Astrocyte (in vitro differentiated cells and primary cell): Measurements from ENCODE around the gene PLD1. TPM values are rescaled to one million over a fixed set of nuclear protein-coding genes. Genes with fewer than 3 reads are reported as not detected.

Experiments used
- DNase-seq: peaks from one replicate; pipeline ENCODE4 v3.0.0-alpha.2; 2010; ENCODE audit warnings: low read depth
- FAIRE-seq: peaks from 2 replicates; lab custom pipeline; 2011; peaks lifted over from hg19 to GRCh38; lab: Jason Lieb, UNC
- H2AFZ ChIP-seq: 2 replicates; pipeline ENCODE4 v1.6.0; 2012; ENCODE audit warnings: low read depth, low read length, inconsistent platforms
- H3K27ac ChIP-seq: 2 replicates; pipeline ENCODE4 v1.5.1; 2011; ENCODE audit warnings: low read depth, low read length, inconsistent platforms
- H3K27me3 ChIP-seq: 2 replicates; pipeline ENCODE4 v1.6.0; 2011; ENCODE audit warnings: low read length, inconsistent platforms; ENCODE audit not compliant: insufficient read depth
- H3K36me3 ChIP-seq: 2 replicates; pipeline ENCODE4 v1.5.1; 2011; ENCODE audit warnings: low read length, inconsistent platforms; ENCODE audit not compliant: insufficient read depth
- H3K4me1 ChIP-seq: 2 replicates; pipeline ENCODE4 v1.5.1; 2011; ENCODE audit warnings: low read length, inconsistent platforms; ENCODE audit not compliant: insufficient read depth
- H3K4me2 ChIP-seq: 2 replicates; pipeline ENCODE4 v1.6.0; 2012; ENCODE audit warnings: low read length, inconsistent platforms
- H3K4me3 ChIP-seq: 2 replicates; pipeline ENCODE4 v1.5.1; 2011; ENCODE audit warnings: low read depth, mild to moderate bottlenecking, low read length, inconsistent platforms; ENCODE audit not compliant: insufficient read depth
- H3K79me2 ChIP-seq: 2 replicates; pipeline ENCODE4 v1.6.0; 2012; ENCODE audit warnings: mild to moderate bottlenecking, low read length, inconsistent platforms; ENCODE audit not compliant: insufficient read depth
- H3K9ac ChIP-seq: 2 replicates; pipeline ENCODE4 v1.6.0; 2012; ENCODE audit warnings: mild to moderate bottlenecking, low read length, inconsistent platforms
- H3K9me3 ChIP-seq: 2 replicates; pipeline ENCODE4 v1.5.1; 2012; ENCODE audit warnings: low read depth, mild to moderate bottlenecking, low read length, inconsistent platforms; ENCODE audit not compliant: insufficient read depth
- H4K20me1 ChIP-seq: 2 replicates; pipeline ENCODE4 v1.6.0; 2012; ENCODE audit warnings: low read length, inconsistent platforms; ENCODE audit not compliant: insufficient read depth
- H3K27ac Mint-ChIP-seq: one replicate; pipeline ENCODE4 v1.8.0; 2021; ENCODE audit warnings: mild to moderate bottlenecking, mixed read lengths; ENCODE audit not compliant: unreplicated experiment
- H3K27me3 Mint-ChIP-seq: one replicate; pipeline ENCODE4 v1.8.0; 2021; ENCODE audit warnings: low read depth, mixed read lengths; ENCODE audit not compliant: unreplicated experiment
- H3K36me3 Mint-ChIP-seq: one replicate; pipeline ENCODE4 v1.8.0; 2021; ENCODE audit warnings: low read depth, mixed read lengths; ENCODE audit not compliant: unreplicated experiment
- H3K4me1 Mint-ChIP-seq: one replicate; pipeline ENCODE4 v1.8.0; 2021; ENCODE audit warnings: low read depth, mixed read lengths; ENCODE audit not compliant: unreplicated experiment
- H3K4me3 Mint-ChIP-seq: one replicate; pipeline ENCODE4 v1.8.0; 2021; ENCODE audit warnings: mild to moderate bottlenecking, moderate library complexity, mixed read lengths; ENCODE audit not compliant: unreplicated experiment
- H3K9me3 Mint-ChIP-seq: one replicate; pipeline ENCODE4 v1.8.0; 2021; ENCODE audit warnings: mild to moderate bottlenecking, mixed read lengths; ENCODE audit not compliant: unreplicated experiment
- EZH2 ChIP-seq: IDR thresholded peaks from 2 replicates; pipeline ENCODE4 v1.6.1; 2012; ENCODE audit warnings: mild to moderate bottlenecking, low read length, inconsistent platforms; ENCODE audit not compliant: insufficient read depth
- total RNA-seq: library from RNA; stranded (reverse); gene quantifications from 2 replicates; pipeline ENCODE4 v1.2.1, GENCODE V29; 2021
- TF ChIP-seq, protein P1 (sequence below): IDR thresholded peaks from 2 replicates; pipeline ENCODE4 v1.5.1; 2011; ENCODE audit warnings: low read depth, mild to moderate bottlenecking, inconsistent platforms, low read length, moderate library complexity; ENCODE audit not compliant: insufficient read depth

Gene PLD1
- total RNA-seq, 1 donor from 2014 or later, result 21.5 TPM

DNA sequence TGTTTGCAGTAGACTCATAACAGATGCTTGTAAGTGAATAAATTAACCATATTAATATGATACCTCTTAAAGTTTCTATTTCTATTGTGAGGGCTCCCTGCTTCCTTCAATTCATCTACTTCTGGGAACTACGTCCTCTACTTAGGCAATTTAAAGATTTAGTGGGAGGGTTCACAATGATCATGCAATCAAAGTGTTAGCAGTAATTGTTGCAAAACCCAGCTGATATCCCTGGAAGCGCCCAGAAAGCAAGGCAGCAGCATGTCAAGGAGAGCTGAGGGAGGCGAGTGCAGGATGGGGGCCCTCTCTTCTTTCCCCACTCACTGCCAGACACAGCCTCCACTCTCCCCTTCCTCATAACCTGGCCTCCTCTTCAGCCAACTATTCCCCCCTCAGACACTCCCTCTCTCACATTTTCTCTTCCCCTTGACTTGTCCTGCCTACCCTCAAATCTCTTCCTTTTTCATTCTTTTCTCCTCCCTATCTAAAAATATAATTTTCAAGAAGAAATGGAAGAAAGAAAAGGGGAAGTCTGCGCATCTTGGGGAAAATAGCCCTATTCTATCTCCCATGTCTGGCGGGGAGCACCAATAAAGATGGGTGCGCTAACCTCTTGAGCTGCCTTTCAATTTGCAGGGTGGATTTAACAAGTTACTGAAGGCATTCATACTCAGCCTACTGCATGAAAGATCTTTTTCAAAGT, 39.5 kb upstream of the PLD1 start:
- H3K9ac ChIP-seq, result no peak overlapping the region
- H3K27ac ChIP-seq, result no peak overlapping the region
- H3K27me3 ChIP-seq, result no peaks in the 10 kb centered on the region
- H3K36me3 ChIP-seq, result no peaks in the 10 kb centered on the region
- peaks cover 18% of the 10 kb centered on the region for H3K4me1 ChIP-seq
- no peak overlapping the region for H3K4me3 Mint-ChIP-seq
- peaks cover 9% of the 10 kb centered on the region for H3K9me3 Mint-ChIP-seq
- H3K36me3 Mint-ChIP-seq, result peaks cover 3% of the 10 kb centered on the region
- H3K27me3 Mint-ChIP-seq, result no peaks in the 10 kb centered on the region
- H3K4me2 ChIP-seq, result no peak overlapping the region
- H3K9me3 ChIP-seq, result no peaks in the 10 kb centered on the region
- peaks cover 30% of the 10 kb centered on the region for H3K4me1 Mint-ChIP-seq
- no peak for TF ChIP-seq EZH2
- TF ChIP-seq, protein P1, sequence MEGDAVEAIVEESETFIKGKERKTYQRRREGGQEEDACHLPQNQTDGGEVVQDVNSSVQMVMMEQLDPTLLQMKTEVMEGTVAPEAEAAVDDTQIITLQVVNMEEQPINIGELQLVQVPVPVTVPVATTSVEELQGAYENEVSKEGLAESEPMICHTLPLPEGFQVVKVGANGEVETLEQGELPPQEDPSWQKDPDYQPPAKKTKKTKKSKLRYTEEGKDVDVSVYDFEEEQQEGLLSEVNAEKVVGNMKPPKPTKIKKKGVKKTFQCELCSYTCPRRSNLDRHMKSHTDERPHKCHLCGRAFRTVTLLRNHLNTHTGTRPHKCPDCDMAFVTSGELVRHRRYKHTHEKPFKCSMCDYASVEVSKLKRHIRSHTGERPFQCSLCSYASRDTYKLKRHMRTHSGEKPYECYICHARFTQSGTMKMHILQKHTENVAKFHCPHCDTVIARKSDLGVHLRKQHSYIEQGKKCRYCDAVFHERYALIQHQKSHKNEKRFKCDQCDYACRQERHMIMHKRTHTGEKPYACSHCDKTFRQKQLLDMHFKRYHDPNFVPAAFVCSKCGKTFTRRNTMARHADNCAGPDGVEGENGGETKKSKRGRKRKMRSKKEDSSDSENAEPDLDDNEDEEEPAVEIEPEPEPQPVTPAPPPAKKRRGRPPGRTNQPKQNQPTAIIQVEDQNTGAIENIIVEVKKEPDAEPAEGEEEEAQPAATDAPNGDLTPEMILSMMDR, result no peak
- H4K20me1 ChIP-seq, result no peaks in the 10 kb centered on the region
- FAIRE-seq, result no peak
- no peak overlapping the region for H3K4me3 ChIP-seq
- H2AFZ ChIP-seq, result no peak overlapping the region
- H3K79me2 ChIP-seq, result no peaks in the 10 kb centered on the region
- H3K27ac Mint-ChIP-seq, result no peak overlapping the region
- DNase-seq, result no peak

DNA sequence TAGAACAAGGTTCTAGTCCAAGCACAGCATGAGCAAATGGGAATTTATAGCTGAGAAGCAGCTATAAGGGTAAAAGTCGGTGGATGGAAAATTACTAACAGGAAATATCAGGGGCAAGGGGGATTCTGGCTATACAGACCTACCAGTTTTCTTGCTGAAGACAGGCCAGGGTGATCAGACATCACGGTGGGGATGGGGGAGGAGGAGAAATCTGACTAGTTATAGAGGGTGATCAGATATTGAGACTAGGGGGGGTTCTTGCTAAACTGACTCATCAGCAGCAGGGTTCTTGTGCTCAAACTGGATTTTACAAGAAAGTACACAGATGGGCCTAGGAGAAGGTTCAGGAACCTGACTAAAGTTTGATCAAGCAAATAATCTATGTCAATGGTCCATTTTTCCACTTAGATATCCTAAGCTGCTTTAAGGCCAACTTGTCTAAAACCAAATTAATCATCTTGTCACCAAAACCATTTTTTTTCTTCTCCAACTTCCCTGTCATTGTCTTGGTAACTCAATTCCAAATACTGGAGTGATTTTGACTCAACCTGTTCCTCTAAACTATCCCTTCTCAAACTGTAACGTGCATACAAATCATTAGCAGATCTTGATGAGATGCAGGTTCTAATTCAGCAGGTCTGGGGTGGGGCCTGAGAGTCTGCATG, 37.4 kb upstream of the PLD1 start:
- H3K79me2 ChIP-seq, result no peaks in the 10 kb centered on the region
- FAIRE-seq (no peak), DNase-seq (no peak)
- H3K27ac Mint-ChIP-seq, result no peak overlapping the region
- no peak overlapping the region for H3K4me3 ChIP-seq
- peaks cover 21% of the 10 kb centered on the region for H3K4me1 ChIP-seq
- no peaks in the 10 kb centered on the region for H3K36me3 ChIP-seq
- no peak overlapping the region for H2AFZ ChIP-seq
- H3K9me3 ChIP-seq, result no peaks in the 10 kb centered on the region
- peaks cover 3% of the 10 kb centered on the region for H3K36me3 Mint-ChIP-seq
- no peaks in the 10 kb centered on the region for H3K27me3 Mint-ChIP-seq
- no peaks in the 10 kb centered on the region for H3K9me3 Mint-ChIP-seq
- H3K27ac ChIP-seq, result no peak overlapping the region
- no peak overlapping the region for H3K9ac ChIP-seq
- H3K4me1 Mint-ChIP-seq, result peaks cover 37% of the 10 kb centered on the region
- no peak overlapping the region for H3K4me3 Mint-ChIP-seq
- H3K4me2 ChIP-seq, result no peak overlapping the region
- H4K20me1 ChIP-seq, result no peaks in the 10 kb centered on the region
- no peak for TF ChIP-seq EZH2
- TF ChIP-seq, protein P1, result no peak
- no peaks in the 10 kb centered on the region for H3K27me3 ChIP-seq

DNA sequence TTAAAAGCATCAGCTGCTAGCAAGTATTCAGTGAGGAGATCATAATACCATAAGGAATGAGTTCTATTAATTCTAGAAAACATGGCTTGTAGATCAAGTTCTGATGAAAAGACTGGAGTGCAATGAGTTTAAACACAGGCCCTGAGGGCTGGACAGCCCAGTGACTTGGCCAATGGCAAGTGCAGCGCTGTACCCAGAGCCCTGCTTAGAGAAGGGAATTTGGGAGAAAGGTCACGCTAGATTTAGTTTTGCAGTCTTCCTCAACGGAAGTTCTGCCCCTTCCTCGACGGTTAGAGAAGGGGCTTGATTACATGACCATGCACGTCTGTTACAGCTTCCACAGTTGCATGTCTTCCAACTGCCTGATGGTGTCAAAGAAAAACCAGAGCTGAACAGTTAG, 36.9 kb upstream of the PLD1 start:
- Histone ChIP-seq H3K9me3 (no peaks in the 10 kb centered on the region), H3K36me3 (no peaks in the 10 kb centered on the region), H3K9ac (no peak overlapping the region), H3K4me1 (peaks cover 26% of the 10 kb centered on the region), H3K4me3 (no peak overlapping the region), H3K79me2 (no peaks in the 10 kb centered on the region), H4K20me1 (no peaks in the 10 kb centered on the region), H3K27me3 (no peaks in the 10 kb centered on the region), H3K4me2 (peak overlapping the region; percentile 39), H3K27ac (no peak overlapping the region), H2AFZ (no peak overlapping the region)
- no peak overlapping the region for H3K4me3 Mint-ChIP-seq
- no peaks in the 10 kb centered on the region for H3K27me3 Mint-ChIP-seq
- TF ChIP-seq, protein P1, result no peak
- TF ChIP-seq EZH2, result no peak
- H3K9me3 Mint-ChIP-seq, result no peaks in the 10 kb centered on the region
- H3K4me1 Mint-ChIP-seq, result peaks cover 37% of the 10 kb centered on the region
- peak overlapping the region; percentile 55 for H3K27ac Mint-ChIP-seq
- peaks cover 3% of the 10 kb centered on the region for H3K36me3 Mint-ChIP-seq
- DNase-seq (no peak), FAIRE-seq (no peak)
